ENCODE data around the gene STMN1.

STMN1 gene

DNA sequence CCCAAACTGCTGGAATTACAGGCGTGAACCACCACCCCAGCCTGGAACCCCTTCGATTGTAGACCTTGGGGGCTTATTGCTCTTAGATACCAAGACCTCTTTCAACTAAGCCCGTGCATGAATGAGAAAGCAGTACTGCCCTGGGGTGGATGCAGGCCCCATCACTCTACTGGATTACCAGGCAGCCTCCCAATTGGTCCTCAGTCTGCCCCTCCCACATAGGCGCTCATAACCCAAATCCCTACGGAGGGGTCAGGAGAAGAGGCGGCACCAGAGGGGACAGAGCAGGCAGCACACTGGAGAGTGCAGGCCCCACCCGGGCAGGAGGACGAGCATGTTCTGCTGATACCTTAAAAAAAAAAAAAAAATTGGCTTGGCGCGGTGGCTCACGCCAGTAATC is 12.4 kb upstream of the STMN1 start:
- no peak for DNase-seq

DNA sequence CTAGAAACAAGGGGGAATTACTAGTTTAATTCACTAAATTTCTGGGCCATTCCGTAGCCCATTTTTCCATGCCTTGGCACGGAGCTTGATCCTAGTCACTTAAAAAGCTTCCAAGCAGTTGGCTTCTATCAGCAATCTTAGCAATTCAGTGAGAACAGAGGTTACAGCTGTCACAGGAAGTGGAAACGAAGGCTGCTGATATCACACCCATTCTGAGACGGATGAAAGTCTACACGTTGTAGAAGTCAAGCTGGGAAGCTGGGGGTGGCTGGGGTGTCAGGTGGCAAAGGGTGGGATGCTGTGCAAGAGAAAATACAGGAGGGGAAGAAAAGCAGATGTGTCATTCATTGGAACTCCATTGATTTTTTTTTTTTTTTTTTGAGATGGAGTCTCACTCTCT is 11.8 kb upstream of the STMN1 start:
- DNase-seq = no peak

DNA sequence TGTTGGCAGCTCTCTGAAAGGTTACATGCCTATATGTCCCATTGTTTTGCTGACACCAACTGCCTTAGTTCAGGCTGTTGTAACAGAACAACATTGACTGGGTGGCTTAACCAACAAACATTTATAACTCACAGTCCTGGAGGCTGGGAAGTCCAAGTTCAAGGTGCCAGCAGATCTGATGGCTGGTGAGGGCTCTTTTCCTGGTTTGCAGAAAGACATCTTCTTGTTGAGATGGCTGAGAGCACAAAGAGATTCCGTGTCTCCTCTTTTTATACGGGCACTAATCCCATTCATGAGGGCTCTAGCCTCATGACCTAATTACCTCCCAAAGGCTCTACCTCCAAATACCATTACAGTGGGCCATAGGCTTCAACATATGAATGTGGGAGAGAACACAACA is 10.2 kb upstream of the STMN1 start:
- no peak for DNase-seq

DNA sequence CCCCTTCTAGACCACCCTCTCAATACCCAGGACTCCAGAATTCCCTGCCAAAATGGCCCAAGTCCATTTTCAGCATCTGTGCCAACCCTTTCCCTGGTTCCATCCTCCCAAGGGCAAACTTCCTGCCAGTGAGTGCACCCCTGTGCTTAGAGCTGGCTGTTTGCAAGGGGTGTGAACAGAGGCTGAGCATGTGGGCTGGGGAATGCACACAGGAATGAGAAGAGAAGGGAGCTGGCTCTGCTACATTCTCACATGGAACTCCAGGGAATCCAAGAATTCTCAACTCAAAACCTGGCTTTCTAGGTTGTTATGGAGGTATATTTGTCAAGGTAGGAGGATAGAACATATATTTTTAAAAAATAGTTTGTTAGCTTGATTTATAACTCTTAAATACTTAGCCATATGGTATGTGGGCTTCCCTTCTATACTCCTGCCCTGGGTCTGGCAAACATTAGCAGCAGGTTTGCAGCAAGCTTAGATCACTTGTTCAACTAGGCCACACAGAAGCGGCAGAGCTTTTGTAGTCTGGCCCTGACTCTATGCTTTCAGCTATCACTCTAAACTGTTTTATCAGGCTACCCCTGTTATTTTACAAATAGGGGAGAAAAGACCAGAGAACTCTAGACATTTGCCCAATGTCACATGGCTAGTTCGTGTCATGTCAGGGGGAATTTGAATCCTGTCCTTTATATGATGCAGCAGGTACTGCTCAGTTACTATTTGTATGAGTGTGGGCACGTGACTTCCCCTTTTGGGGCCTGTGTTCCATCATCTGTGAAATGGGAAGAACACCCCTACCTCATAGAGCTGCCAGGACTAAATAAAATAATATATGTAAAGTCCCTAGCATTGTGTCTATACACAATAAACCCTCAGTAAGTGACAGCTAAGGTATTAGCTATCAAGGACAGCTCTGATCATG is 8.1 kb upstream of the STMN1 start:
- DNase-seq = no peak

DNA sequence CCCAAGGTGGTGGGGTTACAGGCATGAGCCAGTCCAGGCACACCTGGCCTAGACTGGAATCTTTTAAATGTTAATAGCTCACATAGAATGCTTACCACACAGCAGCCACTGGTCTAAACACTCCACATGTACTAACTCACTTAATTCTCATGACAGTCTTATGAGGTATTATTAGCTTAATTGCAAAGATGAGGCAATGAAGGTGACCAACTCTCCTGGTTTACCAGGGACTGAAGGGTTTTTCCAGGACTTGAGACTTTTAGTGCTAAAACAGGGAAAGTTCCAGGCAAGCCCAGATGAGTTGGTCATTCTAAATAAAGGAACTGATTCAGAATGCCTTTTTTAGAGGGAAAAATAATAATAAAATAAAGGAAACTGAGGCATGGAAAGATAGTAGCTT is 7.0 kb upstream of the STMN1 start:
- DNase-seq = no peak

DNA sequence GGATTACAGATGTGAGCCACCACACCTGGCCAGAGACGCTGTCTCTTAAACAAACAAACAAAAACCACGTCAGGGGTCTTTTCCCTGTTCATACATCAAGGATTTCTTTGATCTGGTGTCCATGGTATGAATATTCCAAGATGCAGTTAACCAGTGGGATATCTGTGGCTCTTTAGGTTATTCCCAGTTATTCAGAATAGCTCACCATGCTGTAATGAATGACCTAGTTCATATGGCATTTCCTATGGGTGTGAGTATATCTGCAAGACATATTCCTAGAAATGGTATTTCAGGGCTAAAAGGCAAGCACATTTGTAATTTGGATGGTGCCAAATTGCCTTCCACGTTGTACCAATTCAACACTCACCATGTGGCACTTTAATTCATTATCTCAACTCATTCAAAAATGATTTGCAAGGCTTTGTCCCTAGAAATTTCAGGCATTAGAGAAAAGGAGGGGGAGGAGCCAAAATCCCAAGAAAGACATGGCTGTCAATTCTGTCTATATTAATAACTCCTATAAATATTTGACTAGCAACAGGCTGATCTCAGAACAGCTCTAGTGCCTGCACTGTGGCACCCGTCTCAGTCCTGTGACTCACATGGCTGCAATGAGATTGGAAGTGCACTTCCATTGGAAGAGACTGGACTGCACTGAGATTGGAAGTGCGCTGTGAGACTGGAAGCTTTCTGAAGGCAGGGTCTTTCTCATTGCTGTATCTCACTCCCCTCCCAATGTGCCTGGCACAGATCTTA is 6.0 kb upstream of the STMN1 start:
- DNase-seq = no peak

DNA sequence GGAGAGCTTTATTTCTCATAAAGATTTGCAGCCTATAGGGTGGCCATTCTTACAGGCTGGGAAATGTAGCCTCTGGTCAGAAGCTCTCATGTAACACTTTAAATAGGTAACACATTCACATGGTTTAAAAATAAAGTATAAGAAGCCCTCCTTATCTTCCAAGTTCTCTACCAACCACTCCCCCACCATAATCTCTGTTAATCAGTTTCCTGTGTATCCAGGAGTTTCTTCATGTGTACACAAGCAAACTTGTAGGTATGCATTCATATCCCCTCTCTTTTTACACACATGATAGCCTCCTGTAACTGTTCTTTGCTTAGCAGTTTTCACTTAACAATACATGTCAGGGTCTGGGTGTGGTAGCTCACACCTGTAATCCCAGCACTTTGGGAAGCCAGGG is 4.9 kb upstream of the STMN1 start:
- DNase-seq = no peak

DNA sequence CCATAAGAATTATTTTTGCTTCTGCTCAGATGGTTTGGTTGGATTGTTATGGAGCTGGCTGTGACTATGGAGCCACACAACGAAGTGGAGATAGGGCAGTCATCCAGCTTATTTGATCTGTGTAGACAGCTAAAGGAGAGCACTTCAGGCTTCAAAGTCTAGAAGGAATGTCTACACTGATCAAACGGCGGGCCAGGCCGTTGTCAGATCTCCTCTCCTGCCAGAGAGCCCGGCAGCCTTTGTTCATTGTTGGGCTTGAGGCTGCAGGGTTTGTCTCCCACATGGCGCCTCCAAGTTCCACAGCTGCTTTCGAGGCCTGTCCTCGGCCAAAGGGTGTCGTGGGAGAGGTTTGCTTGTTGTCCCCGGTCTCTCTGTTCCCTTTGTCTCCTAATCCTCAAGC is 2.8 kb upstream of the STMN1 start:
- DNase-seq = no peak

DNA sequence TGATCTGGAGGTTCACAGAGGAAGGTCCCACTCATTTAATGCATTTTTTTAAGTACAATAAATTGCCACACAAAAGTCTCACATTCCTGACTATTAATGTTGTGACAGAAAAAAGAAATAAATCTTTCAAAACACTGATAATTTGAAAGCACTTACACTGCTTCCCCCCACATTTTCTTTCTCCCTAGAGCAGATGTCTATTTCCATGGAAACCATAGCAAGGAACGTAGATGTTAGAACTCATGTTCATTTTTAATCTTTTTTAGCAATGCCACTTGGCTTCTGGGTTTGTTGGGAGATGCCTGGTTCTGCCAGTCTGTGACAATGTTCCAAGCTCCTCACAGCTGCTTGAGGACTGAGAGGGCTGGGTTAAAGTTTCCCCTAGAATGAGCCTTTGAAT is 1.9 kb upstream of the STMN1 start:
- no peak for DNase-seq

DNA sequence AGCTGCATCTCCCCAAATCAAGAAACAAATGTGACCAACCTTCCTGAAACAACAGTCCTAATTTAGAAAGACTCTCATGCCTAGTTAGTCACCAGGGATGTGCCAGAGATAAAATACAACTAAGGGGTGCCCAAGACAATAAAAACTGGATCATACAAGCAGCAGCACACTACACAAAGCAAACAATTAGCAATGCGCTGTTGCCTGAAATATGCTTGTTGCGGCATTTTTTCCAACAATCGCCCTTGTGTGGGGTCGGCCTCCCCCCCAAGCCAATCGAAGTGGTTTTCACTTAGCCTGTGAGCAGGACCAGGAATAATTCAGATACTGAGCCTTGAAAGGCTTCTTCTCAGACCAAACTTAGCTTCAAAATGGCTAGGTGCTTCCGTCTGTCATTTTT is 1.4 kb upstream of the STMN1 start:
- no peak for DNase-seq

DNA sequence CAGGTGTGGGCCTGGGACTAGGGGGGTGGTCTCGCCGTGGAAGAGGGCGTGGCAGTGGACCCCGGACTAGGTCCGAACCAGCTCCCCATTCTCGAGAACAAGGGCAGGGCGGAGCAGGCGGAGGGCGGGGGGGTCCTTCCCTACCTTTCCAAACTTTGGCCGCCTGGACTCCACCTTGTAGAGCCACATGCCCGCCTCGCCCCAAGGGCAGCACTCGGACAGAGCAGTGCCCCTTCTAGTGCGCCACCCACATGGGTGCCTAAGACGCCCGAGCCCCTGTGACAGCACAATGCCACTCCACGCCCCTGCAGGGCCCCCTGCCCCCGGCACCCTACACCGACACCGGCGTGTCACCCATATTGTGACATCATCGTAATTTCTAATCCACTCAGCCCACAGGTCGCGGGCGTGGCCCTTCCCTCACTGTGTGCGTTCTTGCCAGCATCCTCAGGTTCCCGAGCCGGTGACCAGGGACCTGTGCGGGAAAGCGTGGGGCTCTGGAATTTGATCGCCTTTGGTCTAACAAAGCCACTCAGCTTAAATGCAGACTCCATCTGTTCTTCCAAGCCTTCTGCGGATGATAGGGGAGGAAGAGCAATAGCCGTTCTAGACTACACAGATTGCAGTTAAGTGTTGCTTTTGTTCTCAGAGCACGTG is 553 bp upstream of the STMN1 start:
- DNase-seq = peak; percentile 25

DNA sequence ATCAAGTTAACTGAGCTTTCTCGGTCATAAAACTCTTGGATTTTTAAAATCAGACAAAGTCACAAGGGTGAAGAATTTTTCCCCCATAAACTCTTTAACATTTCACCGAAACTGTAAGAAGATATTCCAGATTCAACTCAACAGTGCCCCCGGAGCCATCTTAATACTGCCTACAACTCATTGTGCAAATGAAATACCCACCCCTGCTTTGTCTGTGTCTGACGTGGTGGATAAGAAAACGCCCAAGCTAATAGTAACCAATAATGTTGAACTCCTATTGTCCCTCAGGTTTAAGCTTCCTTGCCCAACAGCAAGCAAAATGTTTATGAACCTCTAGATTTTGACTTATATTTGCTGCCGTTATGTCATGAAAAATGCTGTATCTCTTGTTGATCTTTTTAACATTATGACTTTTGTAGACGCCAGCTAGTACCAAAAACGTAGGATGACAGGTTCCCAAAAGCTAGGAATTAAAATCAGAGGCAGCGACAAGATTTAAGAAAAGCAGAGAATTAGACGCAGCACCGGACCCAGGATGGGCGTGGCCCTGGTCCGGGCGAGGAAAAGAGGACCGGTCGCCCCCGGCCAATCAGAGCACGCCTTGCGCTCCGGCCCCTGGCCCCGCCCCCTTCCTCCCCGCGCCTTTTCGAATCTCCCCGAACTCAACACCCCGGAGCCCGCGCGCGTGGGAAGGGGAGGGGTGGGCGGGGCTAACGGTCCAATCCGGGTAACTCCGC is 1.1 kb downstream of the STMN1 start:
- peak; percentile 88 for DNase-seq

DNA sequence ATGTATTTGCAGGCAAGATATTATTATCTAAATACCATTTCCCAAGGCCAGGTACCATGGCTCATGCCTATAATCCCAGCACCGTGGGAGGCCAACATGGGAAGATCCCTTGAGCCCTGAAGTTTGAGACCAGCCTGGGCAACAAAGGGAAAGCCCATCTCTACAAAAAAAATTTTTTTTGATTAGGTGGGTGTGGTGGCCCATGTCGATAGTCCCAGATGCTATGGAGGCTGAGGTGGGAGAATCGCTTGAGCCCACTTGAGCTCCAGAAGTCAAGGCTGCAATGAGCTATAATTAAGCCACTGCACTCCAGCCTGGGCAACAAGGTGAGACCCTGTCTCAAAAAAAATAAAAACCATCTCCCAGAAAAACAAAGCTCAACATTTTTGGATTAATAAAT is 2.2 kb downstream of the STMN1 start:
- DNase-seq = no peak

DNA sequence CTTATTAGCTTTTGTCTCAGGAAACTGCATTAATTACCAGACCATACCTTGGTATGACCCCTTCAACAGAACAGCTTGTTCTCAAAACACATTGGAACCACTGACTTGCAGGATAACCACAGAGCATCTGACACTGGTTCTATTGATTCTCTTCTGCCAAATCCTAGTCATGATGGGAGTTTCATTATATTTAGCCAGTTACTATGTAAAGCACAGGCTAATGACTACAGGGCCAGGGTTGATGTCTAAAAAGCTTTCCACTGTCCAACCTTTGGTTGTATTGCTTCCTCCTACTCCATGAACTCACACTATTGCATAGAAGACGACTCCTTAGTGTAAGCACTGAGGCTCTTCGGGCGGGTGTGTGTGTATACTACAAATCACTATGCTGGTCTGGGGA is 3.8 kb downstream of the STMN1 start:
- DNase-seq = no peak

DNA sequence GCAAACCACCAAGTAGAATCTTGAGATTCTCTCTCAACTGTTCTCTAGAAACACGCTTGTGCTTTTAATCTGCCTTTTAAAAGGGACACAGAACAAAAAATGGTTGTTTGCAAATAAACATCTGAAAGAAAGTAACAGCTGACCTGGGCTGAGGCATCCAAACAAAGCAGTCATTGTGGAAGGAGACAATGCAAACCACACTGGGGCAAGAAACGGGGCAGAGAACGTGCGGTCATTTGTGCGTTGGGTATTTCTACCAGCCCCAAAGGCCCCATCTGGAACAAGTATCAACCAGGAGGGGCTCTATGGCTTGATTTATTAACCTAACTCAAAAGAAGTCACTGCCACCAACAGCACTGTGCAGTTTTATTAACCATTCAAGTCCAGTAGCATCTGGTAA is 6.0 kb downstream of the STMN1 start:
- no peak for DNase-seq

DNA sequence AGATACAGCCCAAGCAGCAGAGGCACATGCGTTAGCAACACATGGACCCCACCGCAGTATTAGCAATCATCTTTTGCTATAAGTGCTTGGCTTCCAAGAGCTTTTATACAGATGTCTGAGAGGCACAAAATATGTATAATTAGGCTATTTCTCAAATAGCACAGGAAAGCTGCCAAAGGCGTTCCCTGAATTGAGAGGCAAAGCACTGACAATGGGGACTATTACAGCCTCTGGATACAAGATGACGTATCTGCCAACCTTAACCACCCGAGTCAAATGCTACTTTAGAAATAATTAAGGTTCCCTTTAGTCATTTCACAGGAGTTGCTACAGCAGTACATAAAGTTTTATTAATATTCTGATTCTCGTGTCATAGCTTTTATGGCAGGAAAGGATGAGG is 6.4 kb downstream of the STMN1 start:
- DNase-seq = no peak

DNA sequence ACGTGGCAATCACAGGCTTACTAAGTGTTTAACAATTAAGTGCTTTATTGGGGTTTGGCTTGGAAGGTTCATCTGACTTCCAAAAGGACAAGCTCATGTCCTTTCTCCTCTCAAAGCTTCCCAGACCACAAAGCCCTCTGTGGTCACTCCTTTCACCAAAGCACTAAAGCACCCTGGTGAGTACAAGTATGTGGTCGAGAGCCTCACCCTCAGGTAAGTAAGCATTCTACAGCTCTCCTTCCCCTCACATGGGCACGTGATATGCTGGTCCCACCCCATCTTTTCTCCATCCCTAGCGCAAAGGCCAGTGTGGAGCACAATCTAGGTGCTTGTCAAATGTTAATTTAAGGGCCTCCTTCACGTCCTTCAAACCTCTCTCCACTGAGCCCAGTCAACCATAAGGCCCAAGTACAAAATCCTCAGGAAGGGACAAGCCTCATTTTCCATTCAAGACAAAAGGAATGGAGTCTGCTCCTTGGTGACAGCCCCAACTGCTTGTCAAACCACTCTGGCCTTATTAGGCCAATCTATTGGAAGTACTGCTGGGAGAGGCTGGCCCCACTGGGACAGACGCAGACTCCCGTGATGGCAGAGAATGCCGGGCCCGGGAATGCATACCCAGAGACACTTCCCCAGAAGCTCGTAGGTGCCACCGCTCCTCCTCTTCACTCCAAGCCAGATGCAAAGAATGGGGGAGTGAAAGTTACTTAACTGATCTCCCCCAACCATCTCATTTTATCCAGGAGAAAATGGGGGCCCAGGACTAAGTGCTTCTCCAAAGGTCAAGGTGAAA is 7.8 kb downstream of the STMN1 start:
- DNase-seq = no peak

DNA sequence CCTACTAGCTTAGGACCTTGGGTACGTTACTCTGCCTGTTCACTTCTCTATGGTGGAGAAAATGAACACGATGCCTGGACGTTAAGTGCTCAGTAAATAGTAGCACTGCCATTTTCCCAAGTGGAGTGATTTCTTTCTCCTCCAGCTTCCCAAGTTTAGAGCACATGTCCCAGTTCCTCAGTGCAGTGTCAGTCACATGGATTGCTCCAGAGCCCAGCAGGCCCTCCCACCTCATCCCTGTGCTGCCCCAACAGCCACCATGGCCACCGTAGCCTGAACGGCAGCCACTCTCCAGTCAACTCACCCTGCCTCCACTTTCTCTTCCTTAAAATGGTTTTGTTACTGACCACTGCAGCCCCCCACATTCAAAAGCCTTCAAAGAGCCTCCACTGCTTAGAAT is 8.5 kb downstream of the STMN1 start:
- no peak for DNase-seq

DNA sequence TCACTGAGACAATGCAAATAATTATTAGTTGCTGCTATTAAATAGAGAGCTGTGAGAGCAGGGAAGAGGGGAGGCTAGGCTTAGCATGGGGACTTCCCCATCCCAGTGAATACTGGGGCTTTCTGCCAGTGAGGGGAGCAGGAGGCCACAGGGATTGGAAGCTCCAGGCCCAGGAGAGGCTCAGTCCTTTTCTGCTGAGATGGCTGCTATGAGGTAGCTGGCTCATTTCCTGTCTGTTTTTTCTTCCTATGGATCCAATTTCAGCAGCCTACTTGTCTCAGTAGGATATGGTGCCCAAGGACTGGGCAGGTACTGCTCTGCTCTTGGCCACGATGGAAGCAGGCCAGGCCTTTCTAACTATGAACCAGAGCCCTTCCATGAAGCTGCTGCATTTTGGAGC is 10.0 kb downstream of the STMN1 start:
- DNase-seq = no peak

DNA sequence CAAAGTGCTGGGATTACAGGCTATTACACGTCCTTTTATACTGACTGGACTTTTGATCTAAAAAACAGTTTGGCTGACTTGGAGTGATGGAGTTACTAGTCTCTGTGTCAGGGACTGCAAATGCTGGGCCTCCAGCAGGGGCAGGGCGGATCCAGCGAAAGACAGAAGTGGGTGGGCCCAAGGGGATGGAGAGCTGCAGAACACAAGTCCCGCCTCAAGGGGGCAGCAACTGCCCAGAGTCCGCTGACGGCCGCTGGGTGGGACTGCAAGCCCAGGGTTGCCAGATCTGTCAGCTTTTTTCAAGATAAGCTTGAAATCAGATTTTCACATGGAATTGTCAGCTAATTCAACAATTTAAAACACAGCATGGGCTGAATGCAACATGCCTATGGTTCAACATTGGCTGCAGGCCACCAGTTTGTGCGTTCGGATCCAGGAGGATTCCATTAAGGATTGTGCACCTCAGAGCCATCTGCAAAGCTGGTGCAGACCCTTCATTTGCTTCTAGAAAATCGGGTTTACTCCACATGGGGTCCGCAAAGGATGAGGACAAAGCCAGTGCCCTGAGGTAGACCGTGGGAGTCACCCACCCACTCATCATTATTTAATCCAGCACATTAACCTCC is 10.7 kb downstream of the STMN1 start:
- peak; percentile 90 for DNase-seq

DNA sequence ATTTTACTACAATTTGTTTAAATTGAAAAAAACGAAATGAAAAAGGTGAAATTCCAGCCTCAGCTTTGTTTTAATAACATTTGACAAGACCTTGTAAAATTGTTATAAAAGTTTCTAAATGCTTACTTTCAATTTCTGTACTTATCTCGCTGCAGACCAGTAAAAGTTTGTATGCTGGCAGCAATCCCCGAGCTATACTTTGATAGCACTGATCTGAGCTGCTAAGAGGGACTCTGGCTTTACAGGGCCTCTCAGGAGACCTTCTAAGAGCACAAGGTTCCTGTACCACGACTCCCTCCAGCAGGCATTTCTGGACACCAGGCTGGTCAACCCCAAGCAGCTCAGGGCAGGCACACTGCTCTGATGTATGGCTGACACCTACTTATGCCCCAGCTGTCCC is 13.1 kb downstream of the STMN1 start:
- no peak for DNase-seq

DNA sequence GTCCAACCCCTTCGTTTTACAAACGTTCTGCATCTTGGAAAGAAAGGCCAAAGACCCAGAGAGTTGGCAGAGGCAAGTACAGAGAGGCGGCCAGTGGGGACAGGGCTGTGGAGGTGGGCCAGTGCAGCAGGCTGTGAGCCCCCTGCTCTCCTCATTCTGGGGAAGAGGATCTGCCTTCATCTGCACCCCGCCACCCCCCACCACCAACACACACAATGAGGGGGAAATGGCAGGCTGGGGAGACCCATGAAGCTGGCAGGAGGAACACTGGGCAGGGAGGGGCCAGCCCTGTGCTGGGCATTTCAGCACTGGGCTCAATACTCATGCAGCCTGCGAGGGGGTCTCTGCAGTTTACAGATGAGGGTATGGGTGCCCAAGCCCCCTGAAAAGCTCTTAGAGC is 14.6 kb downstream of the STMN1 start:
- no peak for DNase-seq
